ENCODE measurements around the gene NDUFA12.

GRCh38 chr12:94972795-94973194 lies 30.7 kb downstream of the NDUFA12 start:
- TF ChIP-seq, protein P1, sequence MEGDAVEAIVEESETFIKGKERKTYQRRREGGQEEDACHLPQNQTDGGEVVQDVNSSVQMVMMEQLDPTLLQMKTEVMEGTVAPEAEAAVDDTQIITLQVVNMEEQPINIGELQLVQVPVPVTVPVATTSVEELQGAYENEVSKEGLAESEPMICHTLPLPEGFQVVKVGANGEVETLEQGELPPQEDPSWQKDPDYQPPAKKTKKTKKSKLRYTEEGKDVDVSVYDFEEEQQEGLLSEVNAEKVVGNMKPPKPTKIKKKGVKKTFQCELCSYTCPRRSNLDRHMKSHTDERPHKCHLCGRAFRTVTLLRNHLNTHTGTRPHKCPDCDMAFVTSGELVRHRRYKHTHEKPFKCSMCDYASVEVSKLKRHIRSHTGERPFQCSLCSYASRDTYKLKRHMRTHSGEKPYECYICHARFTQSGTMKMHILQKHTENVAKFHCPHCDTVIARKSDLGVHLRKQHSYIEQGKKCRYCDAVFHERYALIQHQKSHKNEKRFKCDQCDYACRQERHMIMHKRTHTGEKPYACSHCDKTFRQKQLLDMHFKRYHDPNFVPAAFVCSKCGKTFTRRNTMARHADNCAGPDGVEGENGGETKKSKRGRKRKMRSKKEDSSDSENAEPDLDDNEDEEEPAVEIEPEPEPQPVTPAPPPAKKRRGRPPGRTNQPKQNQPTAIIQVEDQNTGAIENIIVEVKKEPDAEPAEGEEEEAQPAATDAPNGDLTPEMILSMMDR (IDR thresholded peaks at IDR 0.05), result no peak
- no peak for TF ChIP-seq ZFX (IDR thresholded peaks at IDR 0.05; ENCODE audit: borderline replicate concordance)
